Natural killer cell (primary cell): Measurements from ENCODE around the gene AGBL4. TPM values are rescaled to one million over a fixed set of nuclear protein-coding genes. Genes with fewer than 3 reads are reported as not detected.

Experiments
- ATAC-seq, 3 donors: fragments of 150-1000 bp in 2 of 3; fragments of 200-7000 bp in 1 of 3; cut with Tn5 transposase; 1 replicate in 1 of 3; 2 replicates in 2 of 3; pipeline ENCODE4 v1.10.0; 2021; ENCODE audit warnings: mild to moderate bottlenecking in 2 of 3, moderate library complexity in 2 of 3
- DNase-seq, 2 donors: peaks; one replicate each; pipeline versions ENCODE4 v3.0.0 to v3.0.0-alpha.2; 2013 to 2021; ENCODE audit warnings: mixed read lengths in 1 of 2
- H3K27ac ChIP-seq: one replicate; pipeline ENCODE4 v1.5.1; 2013; ENCODE audit warnings: mild to moderate bottlenecking, low read length
- H3K27me3 ChIP-seq: one replicate; pipeline ENCODE4 v1.6.1; 2013; ENCODE audit warnings: low read length; ENCODE audit not compliant: control insufficient read depth, insufficient read depth
- H3K36me3 ChIP-seq: one replicate; pipeline ENCODE4 v1.6.1; 2013; ENCODE audit warnings: low read length; ENCODE audit not compliant: control insufficient read depth, insufficient read depth
- H3K4me1 ChIP-seq: one replicate; pipeline ENCODE4 v1.6.1; 2013; ENCODE audit warnings: low read length; ENCODE audit not compliant: control insufficient read depth, insufficient read depth
- H3K4me3 ChIP-seq: one replicate; pipeline ENCODE4 v1.5.1; 2013; ENCODE audit warnings: low read length
- H3K9me3 ChIP-seq: one replicate; pipeline ENCODE4 v1.6.1; 2013; ENCODE audit warnings: low read length; ENCODE audit not compliant: control insufficient read depth, insufficient read depth
- H3K27ac Mint-ChIP-seq, 2 donors: one replicate each; pipeline ENCODE4 v1.8.0; 2022; ENCODE audit warnings: mild to moderate bottlenecking in 2 of 2, mixed read lengths in 2 of 2, moderate library complexity in 1 of 2
- H3K27me3 Mint-ChIP-seq, 2 donors: one replicate each; pipeline ENCODE4 v1.8.0; 2022; ENCODE audit warnings: low read depth in 2 of 2, mixed read lengths in 2 of 2
- H3K36me3 Mint-ChIP-seq: one replicate; pipeline ENCODE4 v1.8.0; 2022; ENCODE audit warnings: mixed read lengths
- H3K4me1 Mint-ChIP-seq, 2 donors: one replicate each; pipeline ENCODE4 v1.8.0; 2022; ENCODE audit warnings: mixed read lengths in 2 of 2
- H3K4me3 Mint-ChIP-seq: one replicate; pipeline ENCODE4 v1.8.0; 2022; ENCODE audit warnings: mild to moderate bottlenecking, moderate library complexity, mixed read lengths
- H3K9me3 Mint-ChIP-seq, 2 donors: one replicate each; pipeline ENCODE4 v1.8.0; 2022; ENCODE audit warnings: mixed read lengths in 2 of 2
- CTCF ChIP-seq: fragments of 200-600 bp; IDR thresholded peaks from one replicate; pipeline ENCODE4 v1.8.0; 2022; ENCODE audit warnings: antibody characterized with exemption
- WGBS: methylation state at CpG from one replicate; pipeline ENCODE4 v1.1.7; 2013; ENCODE audit warnings: missing lambda C conversion rate; ENCODE audit not compliant: insufficient coverage; 5-methylcytosine and 5-hydroxymethylcytosine counted together
- intact Hi-C: fragments of 100-400 bp; cut with micrococcal nuclease; formaldehyde crosslinking; loops from one replicate; pipeline ENCODE4 v1.14.2; 2022
- total RNA-seq, 4 donors: library from RNA; stranded (reverse); fragments of 120-200 nt in 1 of 4; gene quantifications; one replicate each; pipeline versions ENCODE4 v1.2.3 to v1.2.4, GENCODE V29; 2013 to 2022

Gene AGBL4
- total RNA-seq, 3 donors from 2014 or later (not counting 1 experiment from before 2014, with no cell fraction given): not detected

- H3K27ac ChIP-seq: no peak overlapping the region
- WGBS: 49% methylated on average over 3 of the region's 3 CpGs
- H3K4me3 ChIP-seq: no peak overlapping the region
- ATAC-seq (no peak), DNase-seq (no peak)
- no peaks in the 10 kb centered on the region for H3K36me3 Mint-ChIP-seq
- TF ChIP-seq CTCF: no peak
- H3K4me1 ChIP-seq: no peaks in the 10 kb centered on the region
- no peak overlapping the region for H3K4me3 Mint-ChIP-seq
- H3K27me3 ChIP-seq: no peaks in the 10 kb centered on the region
- no peaks in the 10 kb centered on the region for H3K9me3 Mint-ChIP-seq
- no peak overlapping the region for H3K27ac Mint-ChIP-seq
- H3K9me3 ChIP-seq: no peaks in the 10 kb centered on the region
- peaks cover 0 to 2% of the 10 kb centered on the region in 2 donors for H3K27me3 Mint-ChIP-seq
- intact Hi-C loops: no loop called here
- H3K4me1 Mint-ChIP-seq: no peaks in the 10 kb centered on the region
- no peaks in the 10 kb centered on the region for H3K36me3 ChIP-seq
Measured at GRCh38 chr1:48688102-48688760, 1335.5 kb downstream of the AGBL4 start.

GRCh38 chr1:48687282-48688045 is 1336.3 kb downstream of the AGBL4 start:
- Histone ChIP-seq H3K27me3 (no peaks in the 10 kb centered on the region), H3K4me1 (no peaks in the 10 kb centered on the region), H3K4me3 (no peak overlapping the region), H3K9me3 (no peaks in the 10 kb centered on the region), H3K36me3 (no peaks in the 10 kb centered on the region), H3K27ac (no peak overlapping the region)
- no peak for TF ChIP-seq CTCF
- H3K27me3 Mint-ChIP-seq: peaks cover 0 to 2% of the 10 kb centered on the region in 2 donors
- ATAC-seq (no peak), DNase-seq (no peak)
- no peaks in the 10 kb centered on the region for H3K9me3 Mint-ChIP-seq
- no peak overlapping the region for H3K4me3 Mint-ChIP-seq
- no peaks in the 10 kb centered on the region for H3K4me1 Mint-ChIP-seq
- intact Hi-C loops: no loop called here
- no peaks in the 10 kb centered on the region for H3K36me3 Mint-ChIP-seq
- H3K27ac Mint-ChIP-seq: no peak overlapping the region
- WGBS: 88% methylated on average over 13 of the region's 13 CpGs

GRCh38 chr1:48686159-48686558 is 1337.6 kb downstream of the AGBL4 start:
- Mint-ChIP-seq H3K27ac (no peak overlapping the region), H3K4me3 (no peak overlapping the region)

More at GRCh38 chr1:48686159-48686558, 1337.6 kb downstream of the AGBL4 start:
- Histone ChIP-seq H3K4me1 (no peaks in the 10 kb centered on the region), H3K9me3 (no peaks in the 10 kb centered on the region), H3K36me3 (no peaks in the 10 kb centered on the region), H3K27ac (no peak overlapping the region), H3K4me3 (no peak overlapping the region), H3K27me3 (no peaks in the 10 kb centered on the region)
- intact Hi-C loops: no loop called here
- no peak for TF ChIP-seq CTCF
- H3K27me3 Mint-ChIP-seq: peaks cover 0 to 2% of the 10 kb centered on the region in 2 donors
- ATAC-seq (no peak), DNase-seq (no peak)
- no peaks in the 10 kb centered on the region for H3K36me3 Mint-ChIP-seq
- no peaks in the 10 kb centered on the region for H3K4me1 Mint-ChIP-seq
- 87% methylated on average over 4 of the region's 5 CpGs for WGBS
- no peaks in the 10 kb centered on the region for H3K9me3 Mint-ChIP-seq
